ENCODE results near the gene NR4A2. TPM values are rescaled to one million over a fixed set of nuclear protein-coding genes. Genes with fewer than 3 reads are reported as not detected.

Gene NR4A2
- total RNA-seq, 1 experiment from 2014 or later: 2.6 TPM

DNA sequence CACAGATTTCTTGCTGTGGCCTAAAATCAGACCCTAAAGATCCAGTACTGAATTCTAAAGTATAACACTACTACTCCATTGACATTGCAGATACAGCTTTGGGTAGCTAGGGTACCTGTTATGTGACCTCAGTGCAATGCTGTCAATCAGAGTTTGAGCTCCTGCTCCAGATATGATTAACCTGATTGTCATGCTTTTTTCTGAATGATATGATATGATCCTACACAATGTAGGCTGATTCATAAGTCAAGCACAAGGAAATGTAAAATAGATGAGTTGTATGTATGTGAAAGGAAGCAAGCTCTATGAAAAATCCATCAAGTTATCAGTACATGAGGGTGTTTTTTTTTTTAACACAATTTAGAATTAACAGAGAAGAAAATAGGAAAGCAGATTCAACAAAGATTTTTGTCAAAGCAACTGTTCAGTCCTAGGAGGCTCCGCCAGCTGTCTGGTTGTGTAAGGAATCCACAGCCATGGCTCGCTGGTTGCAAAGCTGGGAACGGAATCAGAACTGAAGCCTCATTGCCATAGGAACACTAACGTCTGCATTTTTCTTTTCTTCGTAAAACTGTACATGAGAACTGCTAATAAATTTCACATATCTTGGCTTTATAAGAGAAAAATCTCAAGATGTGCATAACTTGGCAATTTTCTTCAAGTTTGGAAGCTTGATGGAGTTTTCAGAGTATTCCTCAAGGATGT lies 52.9 kb downstream of the NR4A2 start:
- no TSS peak for BruUV-seq (replicated peaks)
- DNase-seq (ENCODE audit: unreplicated experiment): no peak
- TF ChIP-seq, protein P1, sequence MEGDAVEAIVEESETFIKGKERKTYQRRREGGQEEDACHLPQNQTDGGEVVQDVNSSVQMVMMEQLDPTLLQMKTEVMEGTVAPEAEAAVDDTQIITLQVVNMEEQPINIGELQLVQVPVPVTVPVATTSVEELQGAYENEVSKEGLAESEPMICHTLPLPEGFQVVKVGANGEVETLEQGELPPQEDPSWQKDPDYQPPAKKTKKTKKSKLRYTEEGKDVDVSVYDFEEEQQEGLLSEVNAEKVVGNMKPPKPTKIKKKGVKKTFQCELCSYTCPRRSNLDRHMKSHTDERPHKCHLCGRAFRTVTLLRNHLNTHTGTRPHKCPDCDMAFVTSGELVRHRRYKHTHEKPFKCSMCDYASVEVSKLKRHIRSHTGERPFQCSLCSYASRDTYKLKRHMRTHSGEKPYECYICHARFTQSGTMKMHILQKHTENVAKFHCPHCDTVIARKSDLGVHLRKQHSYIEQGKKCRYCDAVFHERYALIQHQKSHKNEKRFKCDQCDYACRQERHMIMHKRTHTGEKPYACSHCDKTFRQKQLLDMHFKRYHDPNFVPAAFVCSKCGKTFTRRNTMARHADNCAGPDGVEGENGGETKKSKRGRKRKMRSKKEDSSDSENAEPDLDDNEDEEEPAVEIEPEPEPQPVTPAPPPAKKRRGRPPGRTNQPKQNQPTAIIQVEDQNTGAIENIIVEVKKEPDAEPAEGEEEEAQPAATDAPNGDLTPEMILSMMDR (IDR thresholded peaks at IDR 0.05; ENCODE audit: unreplicated experiment): no peak
- H3K4me1 Mint-ChIP-seq (ENCODE audit: insufficient read depth, unreplicated experiment): no peaks in the 10 kb centered on the region
- no peak overlapping the region for H3K4me3 Mint-ChIP-seq (ENCODE audit: unreplicated experiment)
- ChIA-PET CTCF (no interaction called here), POLR2A (no interaction called here)
- no peaks in the 10 kb centered on the region for H3K9me3 Mint-ChIP-seq (ENCODE audit: unreplicated experiment)
- no peaks in the 10 kb centered on the region for H3K36me3 Mint-ChIP-seq (ENCODE audit: insufficient read depth, unreplicated experiment)
- no peaks in the 10 kb centered on the region for H3K27me3 Mint-ChIP-seq (ENCODE audit: insufficient read depth, unreplicated experiment)
- no peak overlapping the region for H3K27ac Mint-ChIP-seq (ENCODE audit: low read depth, unreplicated experiment)
- intact Hi-C loops (cut with micrococcal nuclease): no loop called here

Other genes starting within 250 kb of the NR4A2 start
- 37.4 and 62.5 TPM in 2 replicates for gene GPD2, start 103.7 kb upstream of the NR4A2 start, total RNA-seq (2022)

Measured in MCF 10A (cell line).